22Rv1 (cell line): ENCODE data around the gene JPT2.

Experiments
- CTCF ChIP-seq: fragments of 450-650 bp; IDR thresholded peaks from 2 replicates; pipeline ENCODE4 v1.5.1; 2017; ENCODE audit warnings: mild to moderate bottlenecking
- ZFX ChIP-seq: fragments of 450-650 bp; IDR thresholded peaks from 2 replicates; pipeline ENCODE4 v1.6.1; 2017; ENCODE audit warnings: antibody characterized with exemption, borderline replicate concordance

GRCh38 chr16:1740234-1740633, 62.2 kb downstream of the JPT2 start:
- TF ChIP-seq CTCF = no peak
- TF ChIP-seq ZFX = no peak
